GM12878 (cell line): ENCODE measurements around the gene TPM4. TPM values are rescaled to one million over a fixed set of nuclear protein-coding genes. Genes with fewer than 3 reads are reported as not detected.

Experiments used
- ATF7 ChIP-seq: fragments of 450-650 bp; IDR thresholded peaks from 2 replicates; pipeline ENCODE4 v1.6.1; 2016; ENCODE audit warnings: low read depth, mild to moderate bottlenecking
- CBFB ChIP-seq: IDR thresholded peaks from 2 replicates; pipeline ENCODE4 v1.6.1; 2016; ENCODE audit warnings: antibody characterized with exemption, low read depth
- CBX5 ChIP-seq: sonication (generic); IDR thresholded peaks from 2 replicates; pipeline ENCODE4 v1.6.1; 2016; ENCODE audit warnings: low read depth, moderate library complexity, mild to moderate bottlenecking, inconsistent platforms
- CHD1 ChIP-seq: IDR thresholded peaks from 2 replicates; pipeline ENCODE4 v1.6.1; 2012; ENCODE audit warnings: low read depth, low read length, improper control_type of control experiment
- CHD4 ChIP-seq: fragments of 200-600 bp; sonication (generic); IDR thresholded peaks from 2 replicates; pipeline ENCODE4 v1.6.1; 2016; ENCODE audit warnings: mild to moderate bottlenecking
- CREB1 ChIP-seq: IDR thresholded peaks from 2 replicates; pipeline ENCODE4 v1.6.1; 2012; ENCODE audit warnings: low read depth, mild to moderate bottlenecking, inconsistent platforms
- FOS ChIP-seq: IDR thresholded peaks from 3 replicates; pipeline ENCODE4 v1.6.1; 2011; ENCODE audit warnings: borderline replicate concordance; ENCODE audit not compliant: insufficient read length; ENCODE audit errors: extremely low read depth
- IRF4 ChIP-seq: IDR thresholded peaks from 2 replicates; pipeline ENCODE4 v1.6.1; 2011; ENCODE audit warnings: low read depth, low read length
- MTA3 ChIP-seq: IDR thresholded peaks from 2 replicates; pipeline ENCODE4 v1.6.1; 2012; ENCODE audit warnings: low read length, inconsistent platforms, borderline replicate concordance
- SIN3A ChIP-seq: IDR thresholded peaks from 2 replicates; pipeline ENCODE4 v1.6.1; 2012; ENCODE audit warnings: low read depth, low read length, improper control_type of control experiment
- SUPT20H ChIP-seq: IDR thresholded peaks from 2 replicates; pipeline ENCODE4 v1.6.1; 2011; ENCODE audit warnings: low read depth, mild to moderate bottlenecking, low read length, moderate library complexity, borderline replicate concordance; ENCODE audit not compliant: control insufficient read depth
- TBL1XR1 ChIP-seq: IDR thresholded peaks from 2 replicates; pipeline ENCODE4 v1.6.1; 2012; ENCODE audit warnings: low read depth, low read length, improper control_type of control experiment
- WRNIP1 ChIP-seq: IDR thresholded peaks from 2 replicates; pipeline ENCODE4 v1.6.1; 2011; ENCODE audit warnings: low read depth, low read length, improper control_type of control experiment, borderline replicate concordance
- ZNF207 ChIP-seq: fragments of 450-650 bp; IDR thresholded peaks from 2 replicates; pipeline ENCODE4 v1.6.1; 2014; ENCODE audit warnings: antibody characterized with exemption, mild to moderate bottlenecking, borderline replicate concordance
- polyA plus RNA-seq, 11 experiments: library from polyadenylated mRNA; depleted of rRNA in 4 of 11; unstranded in 6 of 11; stranded (reverse) in 5 of 11; fragments of >200 nt; fragmentation: Nextera tagmentation in 4 of 11; fragmentation: Illumina TruSeq in 1 of 11; extraction: Ambion mirVana in 4 of 11; extraction: Trizol in 1 of 11; gene quantifications; 1 replicate in 1 of 11; 2 replicates in 10 of 11; pipeline versions ENCODE4 v1.2.1 to v1.2.3, GENCODE V29; 2011 to 2016; ENCODE audit warnings: inconsistent platforms in 2 of 11, missing spikeins in 2 of 11, low read depth in 1 of 11
- total RNA-seq, 4 experiments: library from RNA; depleted of rRNA in 3 of 4; stranded (reverse); fragments of >200 nt in 3 of 4; fragmentation: Illumina TruSeq in 1 of 4; extraction: Trizol in 1 of 4; gene quantifications; 2 replicates each; pipeline versions ENCODE4 v1.2.1 to v1.2.3, GENCODE V29; 2013 to 2021
- TF ChIP-seq, protein P1 (sequence below): fragments of 150-350 bp; IDR thresholded peaks from 2 replicates; pipeline ENCODE4 v1.6.1; 2016; ENCODE audit warnings: low read depth, low read length
- TF ChIP-seq, protein P2 (sequence below): fragments of 450-650 bp; conservative IDR thresholded peaks from 2 replicates; pipeline ENCODE4 v1.6.1; 2017; ENCODE audit warnings: mild to moderate bottlenecking, moderate library complexity
- TF ChIP-seq, protein P3 (sequence below): fragments of 450-650 bp; IDR thresholded peaks from 2 replicates; pipeline ENCODE4 v1.6.1; 2016; ENCODE audit warnings: mild to moderate bottlenecking, moderate library complexity, borderline replicate concordance
- TF ChIP-seq, protein P4 (sequence below): fragments of 450-650 bp; IDR thresholded peaks from 2 replicates; pipeline ENCODE4 v1.6.1; 2017; ENCODE audit warnings: mild to moderate bottlenecking, low read depth, inconsistent platforms; ENCODE audit not compliant: poor library complexity, severe bottlenecking

Gene TPM4
- total and polyA plus RNA-seq, 10 of the 15 experiments (the other 5 are each of a cell fraction or from before 2014, with no cell fraction given) = 183 to 620 (median 407) TPM

DNA sequence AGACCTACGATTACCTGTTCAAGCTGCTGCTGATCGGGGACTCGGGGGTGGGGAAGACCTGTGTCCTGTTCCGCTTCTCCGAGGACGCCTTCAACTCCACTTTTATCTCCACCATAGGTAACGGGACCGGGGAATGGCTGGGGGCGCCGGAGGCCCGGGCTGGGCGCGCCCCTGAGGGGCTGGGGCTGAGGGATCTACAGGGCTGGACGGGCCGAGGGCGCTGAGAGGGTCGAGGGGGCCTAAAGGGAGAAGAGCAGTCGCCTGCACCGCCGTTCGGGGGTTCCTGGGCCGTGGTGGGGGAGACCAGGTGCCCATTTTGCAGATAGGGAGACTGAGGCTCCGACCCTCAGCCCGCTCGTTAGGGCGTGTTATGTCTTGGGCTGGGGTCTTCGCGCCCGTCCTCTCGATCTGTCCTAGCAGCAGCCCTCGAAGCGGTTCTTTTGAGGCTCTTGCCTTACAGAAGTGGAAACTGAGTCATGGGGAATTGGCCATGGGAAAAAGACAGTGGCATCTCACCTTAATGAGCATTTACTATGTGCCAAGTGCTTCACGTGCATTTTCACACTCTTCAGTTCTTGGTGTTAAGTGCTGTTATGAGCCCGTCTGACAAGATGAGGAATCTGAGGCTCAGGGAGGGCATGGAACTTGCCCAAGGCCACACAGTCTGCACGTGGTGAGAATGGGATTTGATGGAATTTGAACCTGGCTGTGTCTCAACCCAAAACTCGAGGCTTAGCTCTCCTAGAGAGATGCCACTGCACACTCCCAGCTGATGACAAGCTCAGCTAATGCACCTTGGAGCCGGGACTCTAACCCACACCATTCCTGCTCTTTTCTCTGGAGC is 35.8 kb downstream of the TPM4 start (continued):
- TF ChIP-seq, protein P1, sequence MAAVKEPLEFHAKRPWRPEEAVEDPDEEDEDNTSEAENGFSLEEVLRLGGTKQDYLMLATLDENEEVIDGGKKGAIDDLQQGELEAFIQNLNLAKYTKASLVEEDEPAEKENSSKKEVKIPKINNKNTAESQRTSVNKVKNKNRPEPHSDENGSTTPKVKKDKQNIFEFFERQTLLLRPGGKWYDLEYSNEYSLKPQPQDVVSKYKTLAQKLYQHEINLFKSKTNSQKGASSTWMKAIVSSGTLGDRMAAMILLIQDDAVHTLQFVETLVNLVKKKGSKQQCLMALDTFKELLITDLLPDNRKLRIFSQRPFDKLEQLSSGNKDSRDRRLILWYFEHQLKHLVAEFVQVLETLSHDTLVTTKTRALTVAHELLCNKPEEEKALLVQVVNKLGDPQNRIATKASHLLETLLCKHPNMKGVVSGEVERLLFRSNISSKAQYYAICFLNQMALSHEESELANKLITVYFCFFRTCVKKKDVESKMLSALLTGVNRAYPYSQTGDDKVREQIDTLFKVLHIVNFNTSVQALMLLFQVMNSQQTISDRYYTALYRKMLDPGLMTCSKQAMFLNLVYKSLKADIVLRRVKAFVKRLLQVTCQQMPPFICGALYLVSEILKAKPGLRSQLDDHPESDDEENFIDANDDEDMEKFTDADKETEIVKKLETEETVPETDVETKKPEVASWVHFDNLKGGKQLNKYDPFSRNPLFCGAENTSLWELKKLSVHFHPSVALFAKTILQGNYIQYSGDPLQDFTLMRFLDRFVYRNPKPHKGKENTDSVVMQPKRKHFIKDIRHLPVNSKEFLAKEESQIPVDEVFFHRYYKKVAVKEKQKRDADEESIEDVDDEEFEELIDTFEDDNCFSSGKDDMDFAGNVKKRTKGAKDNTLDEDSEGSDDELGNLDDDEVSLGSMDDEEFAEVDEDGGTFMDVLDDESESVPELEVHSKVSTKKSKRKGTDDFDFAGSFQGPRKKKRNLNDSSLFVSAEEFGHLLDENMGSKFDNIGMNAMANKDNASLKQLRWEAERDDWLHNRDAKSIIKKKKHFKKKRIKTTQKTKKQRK = no peak
- TF ChIP-seq CBX5 = no peak
- TF ChIP-seq CHD4 = no peak
- no peak for TF ChIP-seq FOS
- TF ChIP-seq, protein P2, sequence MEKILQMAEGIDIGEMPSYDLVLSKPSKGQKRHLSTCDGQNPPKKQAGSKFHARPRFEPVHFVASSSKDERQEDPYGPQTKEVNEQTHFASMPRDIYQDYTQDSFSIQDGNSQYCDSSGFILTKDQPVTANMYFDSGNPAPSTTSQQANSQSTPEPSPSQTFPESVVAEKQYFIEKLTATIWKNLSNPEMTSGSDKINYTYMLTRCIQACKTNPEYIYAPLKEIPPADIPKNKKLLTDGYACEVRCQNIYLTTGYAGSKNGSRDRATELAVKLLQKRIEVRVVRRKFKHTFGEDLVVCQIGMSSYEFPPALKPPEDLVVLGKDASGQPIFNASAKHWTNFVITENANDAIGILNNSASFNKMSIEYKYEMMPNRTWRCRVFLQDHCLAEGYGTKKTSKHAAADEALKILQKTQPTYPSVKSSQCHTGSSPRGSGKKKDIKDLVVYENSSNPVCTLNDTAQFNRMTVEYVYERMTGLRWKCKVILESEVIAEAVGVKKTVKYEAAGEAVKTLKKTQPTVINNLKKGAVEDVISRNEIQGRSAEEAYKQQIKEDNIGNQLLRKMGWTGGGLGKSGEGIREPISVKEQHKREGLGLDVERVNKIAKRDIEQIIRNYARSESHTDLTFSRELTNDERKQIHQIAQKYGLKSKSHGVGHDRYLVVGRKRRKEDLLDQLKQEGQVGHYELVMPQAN = peak; percentile 61; the same call in 1 of the 2 replicates
- TF ChIP-seq ZNF207 = no peak
- no peak for TF ChIP-seq TBL1XR1
- TF ChIP-seq, protein P3, sequence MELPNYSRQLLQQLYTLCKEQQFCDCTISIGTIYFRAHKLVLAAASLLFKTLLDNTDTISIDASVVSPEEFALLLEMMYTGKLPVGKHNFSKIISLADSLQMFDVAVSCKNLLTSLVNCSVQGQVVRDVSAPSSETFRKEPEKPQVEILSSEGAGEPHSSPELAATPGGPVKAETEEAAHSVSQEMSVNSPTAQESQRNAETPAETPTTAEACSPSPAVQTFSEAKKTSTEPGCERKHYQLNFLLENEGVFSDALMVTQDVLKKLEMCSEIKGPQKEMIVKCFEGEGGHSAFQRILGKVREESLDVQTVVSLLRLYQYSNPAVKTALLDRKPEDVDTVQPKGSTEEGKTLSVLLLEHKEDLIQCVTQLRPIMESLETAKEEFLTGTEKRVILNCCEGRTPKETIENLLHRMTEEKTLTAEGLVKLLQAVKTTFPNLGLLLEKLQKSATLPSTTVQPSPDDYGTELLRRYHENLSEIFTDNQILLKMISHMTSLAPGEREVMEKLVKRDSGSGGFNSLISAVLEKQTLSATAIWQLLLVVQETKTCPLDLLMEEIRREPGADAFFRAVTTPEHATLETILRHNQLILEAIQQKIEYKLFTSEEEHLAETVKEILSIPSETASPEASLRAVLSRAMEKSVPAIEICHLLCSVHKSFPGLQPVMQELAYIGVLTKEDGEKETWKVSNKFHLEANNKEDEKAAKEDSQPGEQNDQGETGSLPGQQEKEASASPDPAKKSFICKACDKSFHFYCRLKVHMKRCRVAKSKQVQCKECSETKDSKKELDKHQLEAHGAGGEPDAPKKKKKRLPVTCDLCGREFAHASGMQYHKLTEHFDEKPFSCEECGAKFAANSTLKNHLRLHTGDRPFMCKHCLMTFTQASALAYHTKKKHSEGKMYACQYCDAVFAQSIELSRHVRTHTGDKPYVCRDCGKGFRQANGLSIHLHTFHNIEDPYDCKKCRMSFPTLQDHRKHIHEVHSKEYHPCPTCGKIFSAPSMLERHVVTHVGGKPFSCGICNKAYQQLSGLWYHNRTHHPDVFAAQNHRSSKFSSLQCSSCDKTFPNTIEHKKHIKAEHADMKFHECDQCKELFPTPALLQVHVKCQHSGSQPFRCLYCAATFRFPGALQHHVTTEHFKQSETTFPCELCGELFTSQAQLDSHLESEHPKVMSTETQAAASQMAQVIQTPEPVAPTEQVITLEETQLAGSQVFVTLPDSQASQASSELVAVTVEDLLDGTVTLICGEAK = no peak
- no peak for TF ChIP-seq SUPT20H
- TF ChIP-seq CREB1 = no peak
- TF ChIP-seq, protein P4, sequence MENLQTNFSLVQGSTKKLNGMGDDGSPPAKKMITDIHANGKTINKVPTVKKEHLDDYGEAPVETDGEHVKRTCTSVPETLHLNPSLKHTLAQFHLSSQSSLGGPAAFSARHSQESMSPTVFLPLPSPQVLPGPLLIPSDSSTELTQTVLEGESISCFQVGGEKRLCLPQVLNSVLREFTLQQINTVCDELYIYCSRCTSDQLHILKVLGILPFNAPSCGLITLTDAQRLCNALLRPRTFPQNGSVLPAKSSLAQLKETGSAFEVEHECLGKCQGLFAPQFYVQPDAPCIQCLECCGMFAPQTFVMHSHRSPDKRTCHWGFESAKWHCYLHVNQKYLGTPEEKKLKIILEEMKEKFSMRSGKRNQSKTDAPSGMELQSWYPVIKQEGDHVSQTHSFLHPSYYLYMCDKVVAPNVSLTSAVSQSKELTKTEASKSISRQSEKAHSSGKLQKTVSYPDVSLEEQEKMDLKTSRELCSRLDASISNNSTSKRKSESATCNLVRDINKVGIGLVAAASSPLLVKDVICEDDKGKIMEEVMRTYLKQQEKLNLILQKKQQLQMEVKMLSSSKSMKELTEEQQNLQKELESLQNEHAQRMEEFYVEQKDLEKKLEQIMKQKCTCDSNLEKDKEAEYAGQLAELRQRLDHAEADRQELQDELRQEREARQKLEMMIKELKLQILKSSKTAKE = no peak
- 0 out of 2 replicates have a peak, but pooled peaks have one; percentile 6 for TF ChIP-seq SIN3A
- 0 out of 2 replicates have a peak, but pooled peaks have one; percentile 15 for TF ChIP-seq WRNIP1
- no peak for TF ChIP-seq IRF4
- TF ChIP-seq MTA3 = no peak
- 0 out of 2 replicates have a peak, but pooled peaks have one; percentile 10 for TF ChIP-seq CBFB
- TF ChIP-seq ATF7 = no peak
- 0 out of 2 replicates have a peak, but pooled peaks have one; percentile 51 for TF ChIP-seq CHD1
